Ramos (cell line): Measurements from ENCODE around the gene CCDC127.

ENCODE experiments used
- in situ Hi-C: fragments of 300-500 bp; cut with MboI; formaldehyde crosslinking; loops from one replicate; pipeline ENCODE4 v1.14.3; 2022; ENCODE audit warnings: low sequenced_read_pairs; ENCODE audit not compliant: unreplicated experiment

Gene CCDC127

GRCh38 chr5:191949-192690 is 25.8 kb downstream of the CCDC127 start:
- in situ Hi-C loops = no loop called here

- in situ Hi-C loops = no loop called here
These were observed 26.7 kb downstream of the CCDC127 start, which contains the start of gene LRRC14B for GRCh38 chr5:191036-191948. TSS of gene LRRC14B (plus strand) at chr5:191495. CDS start at chr5:191539, 44 bp downstream.

GRCh38 chr5:190366-191035 is 27.5 kb downstream of the CCDC127 start:
- in situ Hi-C loops = no loop called here

- in situ Hi-C loops = no loop called here
These were observed 28.0 kb downstream of the CCDC127 start for GRCh38 chr5:189976-190365.

- in situ Hi-C loops = no loop called here
These were observed 28.5 kb downstream of the CCDC127 start for GRCh38 chr5:189486-189885.

GRCh38 chr5:188488-189481 is 29.2 kb downstream of the CCDC127 start:
- in situ Hi-C loops = no loop called here

GRCh38 chr5:187617-188451 is 30.1 kb downstream of the CCDC127 start:
- in situ Hi-C loops = no loop called here

GRCh38 chr5:187042-187431 is 30.9 kb downstream of the CCDC127 start:
- in situ Hi-C loops = no loop called here

- in situ Hi-C loops = no loop called here
These were observed 31.6 kb downstream of the CCDC127 start for GRCh38 chr5:186091-187041.

GRCh38 chr5:185095-186070 is 32.6 kb downstream of the CCDC127 start:
- in situ Hi-C loops = no loop called here

- in situ Hi-C loops = no loop called here
These were observed 33.5 kb downstream of the CCDC127 start for GRCh38 chr5:184471-184870.

GRCh38 chr5:182126-182525 is 35.8 kb downstream of the CCDC127 start:
- in situ Hi-C loops = no loop called here

- in situ Hi-C loops = no loop called here
These were observed 36.4 kb downstream of the CCDC127 start for GRCh38 chr5:181566-181965.

- in situ Hi-C loops = no loop called here
These were observed 36.8 kb downstream of the CCDC127 start for GRCh38 chr5:181160-181559.

- in situ Hi-C loops = no loop called here
These were observed 37.6 kb downstream of the CCDC127 start for GRCh38 chr5:180286-180918.

GRCh38 chr5:179401-179800 is 38.6 kb downstream of the CCDC127 start:
- in situ Hi-C loops = no loop called here
